A673 (cell line): ENCODE data around the gene AKR1C1. TPM values are rescaled to one million over a fixed set of nuclear protein-coding genes. Genes with fewer than 3 reads are reported as not detected.
"Not testable (repeated sequence)": the region's sequence is repeated elsewhere in the genome, so short reads cannot be mapped to it uniquely, and the experiment has no call there.

Experiments
- BruUV-seq: library from RNA; stranded (reverse); fragments of 400-500 nt; replicated peaks from 2 replicates; lab custom pipeline; 2021; lab: Mats Ljungman, UMichigan
- CTCF ChIA-PET: fragments of 300-600 bp; sonication (Branson Sonifier 250); formaldehyde crosslinking; loops from one replicate; lab custom pipeline; 2022; ENCODE audit warnings: antibody characterized with exemption; lab: Charles Lee
- POLR2A ChIA-PET: fragments of 300-600 bp; sonication (Branson Sonifier 250); formaldehyde crosslinking; loops from one replicate; lab custom pipeline; 2022; ENCODE audit warnings: antibody characterized with exemption; ENCODE audit not compliant: low non-redundant PET; lab: Charles Lee
- DNase-seq: peaks from one replicate; pipeline ENCODE4 v3.0.0-alpha.2; 2015; ENCODE audit warnings: low spot score
- H3K27ac ChIP-seq: fragments of 200-600 bp; sonication (generic); 2 replicates; pipeline ENCODE4 v1.5.1; 2016; ENCODE audit warnings: mixed run types, low read depth, mild to moderate bottlenecking, mixed read lengths, antibody characterized with exemption, low read length; ENCODE audit not compliant: poor library complexity, severe bottlenecking
- H3K27me3 ChIP-seq: fragments of 200-600 bp; sonication (generic); replicated peaks from 2 replicates; pipeline ENCODE4 v1.6.1; 2017; ENCODE audit warnings: mixed run types, low read depth, mild to moderate bottlenecking, mixed read lengths, antibody characterized with exemption, low read length; ENCODE audit not compliant: insufficient read depth, poor library complexity
- H3K36me3 ChIP-seq: fragments of 200-600 bp; sonication (generic); 2 replicates; pipeline ENCODE4 v1.6.1; 2016; ENCODE audit warnings: mixed run types, mild to moderate bottlenecking, mixed read lengths, antibody characterized with exemption, low read length; ENCODE audit not compliant: insufficient read depth, poor library complexity, severe bottlenecking
- H3K4me1 ChIP-seq: fragments of 200-600 bp; sonication (generic); 2 replicates; pipeline ENCODE4 v1.6.1; 2017; ENCODE audit warnings: mixed run types, mild to moderate bottlenecking, mixed read lengths, antibody characterized with exemption, low read length; ENCODE audit not compliant: insufficient read depth, poor library complexity, severe bottlenecking
- H3K4me3 ChIP-seq: fragments of 200-600 bp; sonication (generic); 2 replicates; pipeline ENCODE4 v1.5.1; 2016; ENCODE audit warnings: low read depth, mixed run types, mild to moderate bottlenecking, mixed read lengths, low read length; ENCODE audit not compliant: poor library complexity, severe bottlenecking
- H3K9me3 ChIP-seq: fragments of 200-600 bp; sonication (generic); 2 replicates; pipeline ENCODE4 v1.6.1; 2016; ENCODE audit warnings: mixed run types, low read depth, mild to moderate bottlenecking, mixed read lengths, antibody characterized with exemption, low read length; ENCODE audit not compliant: poor library complexity, severe bottlenecking
- CTCF ChIP-seq: fragments of 300-800, 200-600 bp; sonication (generic); conservative IDR thresholded peaks from 2 replicates; pipeline ENCODE4 v1.5.1; 2017; ENCODE audit warnings: low read depth, mild to moderate bottlenecking, antibody characterized with exemption, low read length, moderate library complexity, mixed read lengths
- EZH2 ChIP-seq: fragments of 200-600 bp; sonication (generic); IDR thresholded peaks from 2 replicates; pipeline ENCODE4 v1.6.1; 2017; ENCODE audit warnings: borderline replicate concordance, low read depth, mild to moderate bottlenecking, mixed read lengths, antibody characterized with exemption, low read length; ENCODE audit not compliant: poor library complexity, severe bottlenecking
- intact Hi-C: fragments of 100-400 bp; cut with micrococcal nuclease; formaldehyde crosslinking; loops from one replicate; pipeline ENCODE4 v1.10.0; 2022; ENCODE audit not compliant: unreplicated experiment
- total RNA-seq: library from RNA; stranded (reverse); gene quantifications from 2 replicates; pipeline ENCODE4 v1.2.3, GENCODE V29; 2021

Gene AKR1C1
- total RNA-seq, 1 experiment from 2014 or later = 9.8 TPM

DNA sequence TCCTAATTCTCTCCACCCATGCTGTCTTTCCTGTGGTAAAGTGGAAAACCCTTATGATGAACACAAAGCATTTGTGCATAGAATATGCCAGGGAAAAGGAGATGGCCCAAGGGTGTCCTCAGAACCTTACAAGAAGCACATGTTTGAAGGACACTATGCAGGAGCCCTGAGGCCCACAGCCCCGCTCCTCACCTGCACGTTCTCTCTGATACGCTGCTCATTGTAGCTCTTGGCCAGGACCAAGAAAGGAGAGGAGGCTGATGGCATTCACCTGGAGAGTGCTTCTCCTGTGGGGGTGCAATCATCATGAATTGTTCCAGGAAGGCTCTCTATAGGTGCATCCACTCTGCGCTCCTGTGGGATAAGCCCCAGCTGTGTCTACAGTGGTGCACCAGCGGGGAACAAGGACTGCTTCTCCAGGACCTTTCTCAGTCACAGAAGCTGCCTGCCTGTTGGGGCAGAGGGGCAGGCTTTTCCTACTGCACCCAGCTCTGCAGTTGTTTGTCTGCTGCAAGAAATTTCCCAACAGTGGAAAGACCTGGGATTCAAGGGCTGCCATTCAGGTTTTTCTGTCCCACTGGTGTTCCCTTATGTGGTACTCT is 20.5 kb downstream of the AKR1C1 start:
- intact Hi-C loops = no loop called here
- no TSS peak for BruUV-seq

DNA sequence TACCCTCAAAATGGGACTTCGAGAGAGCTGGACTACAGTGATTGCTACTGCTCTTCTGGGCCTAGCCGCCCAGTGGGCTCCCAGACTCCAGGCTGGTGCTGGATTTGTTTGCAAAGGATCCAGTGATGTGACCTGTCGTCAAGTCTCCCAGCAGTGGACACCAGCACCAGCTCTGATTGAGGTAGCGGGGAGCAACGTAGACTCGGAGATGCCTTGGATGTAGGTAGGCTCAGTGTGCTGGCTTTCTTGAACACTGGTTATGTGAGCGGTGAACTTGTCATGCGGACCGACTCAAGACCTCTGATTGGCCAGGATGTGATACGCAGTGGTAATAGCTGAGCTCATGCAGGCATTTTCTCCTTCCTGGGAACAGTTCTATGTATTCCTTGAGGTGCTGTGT is 21.0 kb downstream of the AKR1C1 start:
- Histone ChIP-seq H3K27ac (no peak overlapping the region), H3K4me1 (no peaks in the 10 kb centered on the region), H3K4me3 (no peak overlapping the region), H3K27me3 (no peaks in the 10 kb centered on the region), H3K9me3 (no peaks in the 10 kb centered on the region), H3K36me3 (no peaks in the 10 kb centered on the region)
- ChIA-PET CTCF (no interaction called here), POLR2A (no interaction called here)
- no peak for DNase-seq
- TF ChIP-seq EZH2 = no peak
- no peak for TF ChIP-seq CTCF
- intact Hi-C loops = no loop called here
- no TSS peak for BruUV-seq

More for the DNA sequence above, 20.5 kb downstream of the AKR1C1 start:
- H3K27me3 ChIP-seq = no peaks in the 10 kb centered on the region
- DNase-seq = no peak
- no peak overlapping the region for H3K27ac ChIP-seq
- H3K36me3 ChIP-seq = no peaks in the 10 kb centered on the region
- H3K4me3 ChIP-seq = no peak overlapping the region
- no peaks in the 10 kb centered on the region for H3K4me1 ChIP-seq
- no peak for TF ChIP-seq CTCF
- no peak for TF ChIP-seq EZH2
- ChIA-PET POLR2A (no interaction called here), CTCF (no interaction called here)
- no peaks in the 10 kb centered on the region for H3K9me3 ChIP-seq

- Histone ChIP-seq H3K4me1 (no peaks in the 10 kb centered on the region), H3K27ac (no peak overlapping the region), H3K36me3 (no peaks in the 10 kb centered on the region), H3K9me3 (no peaks in the 10 kb centered on the region), H3K4me3 (no peak overlapping the region), H3K27me3 (no peaks in the 10 kb centered on the region)
- BruUV-seq = no TSS peak
- CTCF ChIA-PET = no interaction called here
- intact Hi-C loops = no loop called here
- no peak for DNase-seq
- TF ChIP-seq CTCF (no peak), EZH2 (no peak)
- POLR2A ChIA-PET = interaction anchor here (0.6 kb wide), 1 partner anchor 289 kb away, joined by 3 read pairs; no protein-coding TSS in a partner anchor
Observed at GRCh38 chr10:4984971-4985594, 21.9 kb downstream of the AKR1C1 start.

DNA sequence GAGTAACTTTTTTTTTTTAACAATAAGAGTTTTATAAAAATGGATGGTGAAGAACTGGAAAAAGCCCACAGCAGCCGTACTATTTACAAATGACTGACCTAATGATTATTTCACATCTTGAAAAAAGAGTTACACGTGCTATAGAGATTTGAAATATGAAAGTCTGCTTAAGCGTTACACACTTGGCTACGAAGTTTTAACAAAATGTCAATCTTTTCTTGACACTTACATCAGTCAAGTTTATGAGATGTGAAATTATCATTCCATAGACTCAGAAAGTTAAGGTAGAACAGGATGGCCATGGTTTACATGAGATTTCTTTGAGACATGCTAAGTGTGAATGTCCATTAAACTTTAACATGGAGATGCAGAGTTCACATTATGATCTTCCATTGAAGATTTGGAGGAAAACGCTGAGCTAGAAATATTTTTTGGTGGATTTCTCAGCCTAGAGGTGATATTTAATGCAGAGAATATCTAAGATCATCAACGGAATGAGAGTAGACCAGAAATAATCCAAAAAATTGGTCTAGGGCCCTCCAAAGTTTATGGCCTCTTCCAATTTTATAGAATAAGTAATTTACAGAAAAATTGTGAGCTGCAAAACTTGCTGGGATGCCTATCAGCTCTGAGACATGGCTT is 24.9 kb downstream of the AKR1C1 start:
- POLR2A ChIA-PET, BruUV-seq: not testable (repeated sequence)

More for the DNA sequence above, 24.9 kb downstream of the AKR1C1 start:
- DNase-seq, H3K4me3 ChIP-seq, intact Hi-C loops, H3K4me1 ChIP-seq, H3K36me3 ChIP-seq, CTCF ChIA-PET, H3K27ac ChIP-seq, H3K27me3 ChIP-seq, H3K9me3 ChIP-seq: not testable (repeated sequence)
